Right lobe of liver (tissue), 6 donors: ENCODE results near the gene FNDC3B. TPM values are rescaled to one million over a fixed set of nuclear protein-coding genes. Genes with fewer than 3 reads are reported as not detected.

Source experiments
- ATAC-seq, 4 donors: fragments of 200-7000 bp; cut with Tn5 transposase; one replicate each; pipeline ENCODE4 v1.9.1; 2020; ENCODE audit warnings: mild to moderate bottlenecking in 4 of 4, moderate library complexity in 4 of 4
- DNase-seq, 3 donors: peaks; one replicate each; pipeline ENCODE4 v3.0.0-alpha.2; 2020
- H3K27ac ChIP-seq, 3 donors: fragments of 200-600 bp; one replicate each; pipeline ENCODE4 v1.8.0; 2022
- H3K27me3 ChIP-seq, 2 donors: fragments of 200-600 bp; one replicate each; pipeline ENCODE4 v1.8.0; 2022
- H3K36me3 ChIP-seq, 4 donors: fragments of 200-600 bp; sonication (generic) in 1 of 4; one replicate each; pipeline versions ENCODE4 v1.5.1 to v1.8.0; 2017 to 2022; ENCODE audit warnings: control low read depth in 1 of 4
- H3K4me1 ChIP-seq, 4 donors: fragments of 200-600 bp; sonication (generic) in 1 of 4; one replicate each; pipeline versions ENCODE4 v1.5.1 to v1.8.0; 2017 to 2022; ENCODE audit warnings: control low read depth in 1 of 4
- H3K4me3 ChIP-seq, 3 donors: fragments of 200-600 bp; one replicate each; pipeline ENCODE4 v1.8.0; 2022
- H3K9me3 ChIP-seq, 4 donors: fragments of 200-600 bp; sonication (generic) in 1 of 4; one replicate each; pipeline versions ENCODE4 v1.5.1 to v1.8.0; 2017 to 2022; ENCODE audit warnings: control low read depth in 1 of 4
- POLR2A ChIP-seq: fragments of 450-650 bp; IDR thresholded peaks from one replicate; pipeline ENCODE4 v1.6.1; 2017; ENCODE audit warnings: antibody characterized with exemption, mild to moderate bottlenecking
- WGBS: methylation state at CpG from one replicate; pipeline ENCODE4 v1.1.6; 2018; ENCODE audit warnings: low coverage, low lambda C conversion rate; ENCODE audit not compliant: insufficient coverage; ENCODE audit errors: missing lambda C conversion rate; 5-methylcytosine and 5-hydroxymethylcytosine counted together
- intact Hi-C, 2 donors: fragments of 100-400 bp; cut with DNase I; formaldehyde crosslinking; loops; one replicate each; pipeline versions ENCODE4 v1.11.2 to v1.14.1; 2022
- total RNA-seq, 6 experiments: library from RNA; depleted of rRNA in 2 of 6; stranded (reverse); fragments of >200 nt in 2 of 6; fragmentation: NEBNext Ultra II Directional in 3 of 6; extraction: Animal tissue kit (Norgen Biotek cat#: 25700) in 3 of 6; gene quantifications; one replicate each; pipeline versions ENCODE4 v1.1.0 to v1.2.4, GENCODE V29; 2016 to 2023
- TF ChIP-seq, protein P1 (sequence below), 4 donors: fragments of 200-600 bp in 3 of 4; fragments of 450-650 bp in 1 of 4; IDR thresholded peaks; one replicate each; pipeline versions ENCODE4 v1.5.1 to v1.8.0; 2016 to 2022; ENCODE audit warnings: antibody characterized with exemption in 4 of 4, mild to moderate bottlenecking in 2 of 4
- donor health status: DM: no; HTN: yes; CAD: no.
- donor health status: DM: no; HTN: no; CAD: no.
- donor health status: DM: no; HTN: no; CAD: no.
- donor health status: DM: no; HTN: yes; CAD: no.
- donor health status: DM: no; HTN: yes; CAD: no.

FNDC3B gene
- total RNA-seq, 6 experiments from 2014 or later: 40.2 to 184 (median 63.5) TPM

- 80% methylated on average over 8 of the region's 8 CpGs for WGBS
- Histone ChIP-seq H3K4me1 (peaks cover 0 to 95% (median 46%) of the 10 kb centered on the region in 4 donors), H3K27ac (peak overlapping the region in 2 of 3 donors; percentile 23 to 84), H3K27me3 (no peaks in the 10 kb centered on the region), H3K36me3 (no peaks in the 10 kb centered on the region), H3K4me3 (no peak overlapping the region), H3K9me3 (no peaks in the 10 kb centered on the region)
- DNase-seq: no peak
- intact Hi-C loops: no loop called here
- no peak for ATAC-seq
- TF ChIP-seq, protein P1, sequence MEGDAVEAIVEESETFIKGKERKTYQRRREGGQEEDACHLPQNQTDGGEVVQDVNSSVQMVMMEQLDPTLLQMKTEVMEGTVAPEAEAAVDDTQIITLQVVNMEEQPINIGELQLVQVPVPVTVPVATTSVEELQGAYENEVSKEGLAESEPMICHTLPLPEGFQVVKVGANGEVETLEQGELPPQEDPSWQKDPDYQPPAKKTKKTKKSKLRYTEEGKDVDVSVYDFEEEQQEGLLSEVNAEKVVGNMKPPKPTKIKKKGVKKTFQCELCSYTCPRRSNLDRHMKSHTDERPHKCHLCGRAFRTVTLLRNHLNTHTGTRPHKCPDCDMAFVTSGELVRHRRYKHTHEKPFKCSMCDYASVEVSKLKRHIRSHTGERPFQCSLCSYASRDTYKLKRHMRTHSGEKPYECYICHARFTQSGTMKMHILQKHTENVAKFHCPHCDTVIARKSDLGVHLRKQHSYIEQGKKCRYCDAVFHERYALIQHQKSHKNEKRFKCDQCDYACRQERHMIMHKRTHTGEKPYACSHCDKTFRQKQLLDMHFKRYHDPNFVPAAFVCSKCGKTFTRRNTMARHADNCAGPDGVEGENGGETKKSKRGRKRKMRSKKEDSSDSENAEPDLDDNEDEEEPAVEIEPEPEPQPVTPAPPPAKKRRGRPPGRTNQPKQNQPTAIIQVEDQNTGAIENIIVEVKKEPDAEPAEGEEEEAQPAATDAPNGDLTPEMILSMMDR (IDR thresholded peaks at IDR 0.05): no peak
- no peak for TF ChIP-seq POLR2A
Measured at GRCh38 chr3:172071780-172072330, 32.5 kb downstream of the FNDC3B start.

DNA sequence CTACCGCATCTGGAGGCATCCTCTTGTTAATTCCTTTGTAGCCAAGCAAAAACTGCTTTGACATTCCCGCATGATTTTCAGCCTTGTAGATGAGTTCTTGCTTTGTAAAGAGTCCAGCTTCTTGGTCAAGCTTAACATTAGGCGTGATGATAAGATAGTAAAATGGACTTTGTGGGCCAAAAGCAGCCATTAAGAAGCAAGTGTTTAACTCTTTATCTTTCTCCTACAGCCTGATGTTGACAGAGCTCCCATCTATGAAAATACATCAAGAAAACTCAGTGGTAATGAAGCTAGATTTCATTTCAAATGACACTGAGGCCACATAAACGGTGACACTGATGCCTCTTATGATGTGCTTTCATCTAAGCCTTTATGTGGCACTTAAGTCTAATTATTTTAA is 33.2 kb downstream of the FNDC3B start:
- ATAC-seq (no peak), DNase-seq (no peak)
- H3K9me3 ChIP-seq: no peaks in the 10 kb centered on the region
- H3K4me1 ChIP-seq: peaks cover 0 to 91% (median 44%) of the 10 kb centered on the region in 4 donors
- peak overlapping the region; percentile 42 to 84 (median 64) for H3K27ac ChIP-seq
- intact Hi-C loops: no loop called here
- H3K27me3 ChIP-seq: no peaks in the 10 kb centered on the region
- H3K4me3 ChIP-seq: no peak overlapping the region
- no peaks in the 10 kb centered on the region for H3K36me3 ChIP-seq
- TF ChIP-seq, protein P1 (IDR thresholded peaks at IDR 0.05): no peak
- TF ChIP-seq POLR2A: no peak
- 45% methylated on average over 3 of the region's 4 CpGs for WGBS

- intact Hi-C loops: no loop called here
- ATAC-seq (peak; percentile 23 to 66 (median 50)), DNase-seq (no peak)
- 35% methylated on average over 5 of the region's 5 CpGs for WGBS
- Histone ChIP-seq H3K4me1 (peaks cover 0 to 91% (median 39%) of the 10 kb centered on the region in 4 donors), H3K9me3 (no peaks in the 10 kb centered on the region), H3K36me3 (no peaks in the 10 kb centered on the region), H3K27me3 (no peaks in the 10 kb centered on the region), H3K4me3 (no peak overlapping the region), H3K27ac (peak overlapping the region; percentile 42 to 84 (median 64))
- TF ChIP-seq, protein P1 (IDR thresholded peaks at IDR 0.05): peak in 1 of 4 donors; percentile 34
- TF ChIP-seq POLR2A: no peak
Measured at GRCh38 chr3:172073262-172073915, 34.0 kb downstream of the FNDC3B start.

- WGBS: 67% methylated on average over 2 of the region's 2 CpGs
- peaks cover 0 to 88% (median 36%) of the 10 kb centered on the region in 4 donors for H3K4me1 ChIP-seq
- no peaks in the 10 kb centered on the region for H3K9me3 ChIP-seq
- TF ChIP-seq POLR2A: no peak
- TF ChIP-seq, protein P1 (IDR thresholded peaks at IDR 0.05): no peak
- ATAC-seq (peak in 1 of 4 donors; percentile 1), DNase-seq (no peak)
- no peaks in the 10 kb centered on the region for H3K36me3 ChIP-seq
- peak overlapping the region; percentile 42 to 84 (median 64) for H3K27ac ChIP-seq
- intact Hi-C loops: no loop called here
- no peaks in the 10 kb centered on the region for H3K27me3 ChIP-seq
- no peak overlapping the region for H3K4me3 ChIP-seq
Measured at GRCh38 chr3:172074032-172074431, 34.7 kb downstream of the FNDC3B start.
